H4 (cell line): ENCODE results near the gene ITSN1. TPM values are rescaled to one million over a fixed set of nuclear protein-coding genes. Genes with fewer than 3 reads are reported as not detected.
A peak's percentile ranks its signal among the peaks of the same experiment; 100 is the strongest.

ENCODE experiments used
- DNase-seq: peaks from one replicate; pipeline ENCODE4 v3.0.0-alpha.2; 2015; ENCODE audit warnings: low spot score
- total RNA-seq: library from RNA; depleted of rRNA; stranded (reverse); fragments of >200 nt; shearing (Covaris generic); gene quantifications from 2 replicates; pipeline ENCODE4 v1.2.3, GENCODE V29; 2014

The ITSN1 gene
- total RNA-seq, 1 experiment from 2014 or later: 27.4 TPM

GRCh38 chr21:33886321-33886720 lies 244.0 kb downstream of the ITSN1 start:
- DNase-seq: no peak

GRCh38 chr21:33890187-33890586 lies 247.9 kb downstream of the ITSN1 start:
- no peak for DNase-seq

- DNase-seq: no peak
Observed at GRCh38 chr21:33892853-33893252, 250.6 kb downstream of the ITSN1 start.

- DNase-seq: no peak
Observed at GRCh38 chr21:33893917-33894316, 251.6 kb downstream of the ITSN1 start.

- DNase-seq: peak; percentile 80
Observed at GRCh38 chr21:33894736-33895288, 252.5 kb downstream of the ITSN1 start.

GRCh38 chr21:33895356-33895755 lies 253.1 kb downstream of the ITSN1 start:
- DNase-seq: no peak

GRCh38 chr21:33896691-33897090 lies 254.4 kb downstream of the ITSN1 start:
- DNase-seq: no peak

GRCh38 chr21:33897098-33897497 lies 254.8 kb downstream of the ITSN1 start:
- DNase-seq: no peak

- no peak for DNase-seq
Observed at GRCh38 chr21:33897739-33898138, 255.4 kb downstream of the ITSN1 start.

- DNase-seq: no peak
Observed at GRCh38 chr21:33898586-33898985, 256.3 kb downstream of the ITSN1 start.

GRCh38 chr21:33899199-33899598 lies 256.9 kb downstream of the ITSN1 start:
- no peak for DNase-seq

GRCh38 chr21:33901412-33902288 lies 259.3 kb downstream of the ITSN1 start:
- peak; percentile 77 for DNase-seq

GRCh38 chr21:33902349-33902748 lies 260.0 kb downstream of the ITSN1 start:
- DNase-seq: no peak

GRCh38 chr21:33904041-33904440 lies 261.7 kb downstream of the ITSN1 start:
- no peak for DNase-seq

- DNase-seq: no peak
Observed at GRCh38 chr21:33908760-33909159, 266.5 kb downstream of the ITSN1 start.

GRCh38 chr21:33909756-33910155 lies 267.5 kb downstream of the ITSN1 start:
- no peak for DNase-seq

- DNase-seq: no peak
Observed at GRCh38 chr21:33914188-33914587, 271.9 kb downstream of the ITSN1 start.

GRCh38 chr21:33915368-33916199 lies 273.3 kb downstream of the ITSN1 start, which contains the start of gene ATP5PO:
TSS of gene ATP5PO (minus strand) at chr21:33915804. CDS start at chr21:33915763, 41 bp downstream.
- DNase-seq: peak; percentile 99

GRCh38 chr21:33916200-33916567 lies 273.9 kb downstream of the ITSN1 start:
- DNase-seq: no peak

GRCh38 chr21:33917421-33917820 lies 275.1 kb downstream of the ITSN1 start:
- DNase-seq: no peak

- DNase-seq: peak; percentile 82
Observed at GRCh38 chr21:33924079-33924765, 281.9 kb downstream of the ITSN1 start.

GRCh38 chr21:33924766-33925100 lies 282.4 kb downstream of the ITSN1 start:
- DNase-seq: no peak
